ENCODE measurements around the gene CELF6. TPM values are rescaled to one million over a fixed set of nuclear protein-coding genes. Genes with fewer than 3 reads are reported as not detected.

CELF6 gene
- total RNA-seq, 2 donors from 2014 or later, result 0.86 to 1.0 TPM

Other genes with a start within 250 kb of the CELF6 start
- gene MYO9A, start 202.0 kb downstream of the CELF6 start, total RNA-seq, result 10 to 100 TPM; 30.3 to 31.8 TPM
- 1 to 10 TPM; 3.6 to 4.7 TPM for gene SENP8, start 201.8 kb downstream of the CELF6 start, total RNA-seq
- gene GRAMD2A, start 122.4 kb downstream of the CELF6 start, total RNA-seq, result not detected
- 1,000 to 10,000 TPM in 1 of 2 donors, 100 to 1,000 TPM in 1; 881 to 1,100 TPM for gene PKM, start 89.0 kb downstream of the CELF6 start, total RNA-seq
- 10 to 100 TPM; 30.4 to 36.0 TPM for gene PARP6, start 47.6 kb downstream of the CELF6 start, total RNA-seq
- gene HEXA, start 55.9 kb upstream of the CELF6 start, total RNA-seq, result 10 to 100 TPM; 78.2 to 82.3 TPM
- gene TMEM202, start 78.1 kb upstream of the CELF6 start, total RNA-seq, result not detected
- gene ARIH1, start 154.2 kb upstream of the CELF6 start, total RNA-seq, result 100 to 1,000 TPM; 141 to 142 TPM